K562 (cell line): ENCODE results near the gene HARS1. TPM values are rescaled to one million over a fixed set of nuclear protein-coding genes. Genes with fewer than 3 reads are reported as not detected.

Experiments used
- BMI1 ChIP-seq: fragments of 150-350 bp; IDR thresholded peaks from 2 replicates; pipeline ENCODE4 v1.6.1; 2014; ENCODE audit warnings: low read length
- CBFA2T3 ChIP-seq: fragments of 450-650 bp; IDR thresholded peaks from 2 replicates; pipeline ENCODE4 v1.6.1; 2017
- CSDE1 ChIP-seq, 2 experiments: fragments of 450-650 bp; IDR thresholded peaks; 2 replicates each; pipeline ENCODE4 v1.6.1; 2016; ENCODE audit warnings: mild to moderate bottlenecking in 1 of 2
- GTF2E2 ChIP-seq: fragments of 200-800 bp; sonication (Bioruptor generic); IDR thresholded peaks from 2 replicates; pipeline ENCODE4 v1.6.1; 2016; ENCODE audit warnings: missing genetic modification characterization, missing compliant biosample characterization
- MEIS2 ChIP-seq: fragments of 450-650 bp; IDR thresholded peaks from 2 replicates; pipeline ENCODE4 v1.6.1; 2014; ENCODE audit warnings: mild to moderate bottlenecking; ENCODE audit not compliant: partially characterized antibody
- NCOA4 ChIP-seq: fragments of 450-650 bp; IDR thresholded peaks from 2 replicates; pipeline ENCODE4 v1.6.1; 2018; ENCODE audit warnings: mild to moderate bottlenecking; ENCODE audit not compliant: partially characterized antibody
- NONO ChIP-seq, 2 experiments: fragments of 200-400 bp in 1 of 2; fragments of 450-650 bp in 1 of 2; formaldehyde crosslinking in 1 of 2; IDR thresholded peaks; 2 replicates each; pipeline ENCODE4 v1.6.1; 2017; ENCODE audit warnings: low read depth in 2 of 2, mild to moderate bottlenecking in 2 of 2, moderate library complexity in 2 of 2, low read length in 1 of 2
- NR4A1 ChIP-seq, 2 experiments: fragments of 250-450 bp in 1 of 2; fragments of 450-650 bp in 1 of 2; sonication (Bioruptor Pico) in 1 of 2; IDR thresholded peaks; 2 replicates each; pipeline versions ENCODE4 v1.4.0 to v1.6.1; 2016 to 2020; ENCODE audit warnings: mild to moderate bottlenecking in 2 of 2, missing compliant biosample characterization in 1 of 2, missing genetic modification characterization in 1 of 2, moderate library complexity in 1 of 2
- OTX1 ChIP-seq: fragments of 450-650 bp; formaldehyde crosslinking; IDR thresholded peaks from 2 replicates; pipeline ENCODE4 v1.4.0; 2022; ENCODE audit warnings: mild to moderate bottlenecking
- TRIM24 ChIP-seq, 2 experiments: fragments of 450-650 bp; IDR thresholded peaks; 2 replicates each; pipeline ENCODE4 v1.6.1; 2016
- WHSC1 ChIP-seq: IDR thresholded peaks from one replicate; pipeline ENCODE4 v1.6.1; 2012; ENCODE audit warnings: low read length, control low read depth, inconsistent platforms
- polyA plus RNA-seq, 8 experiments: library from polyadenylated mRNA; depleted of rRNA in 4 of 8; stranded (reverse) in 5 of 8; unstranded in 3 of 8; fragments of >200 nt; fragmentation: Nextera tagmentation in 2 of 8; fragmentation: Illumina TruSeq in 1 of 8; extraction: Ambion mirVana in 2 of 8; extraction: Trizol in 1 of 8; gene quantifications; 2 replicates each; pipeline versions ENCODE4 v1.2.1 to v1.2.3, GENCODE V29; 2011 to 2014; ENCODE audit warnings: inconsistent platforms in 1 of 8, missing spikeins in 1 of 8
- total RNA-seq, 7 experiments: library from RNA; depleted of rRNA in 6 of 7; stranded (reverse); fragments of >200 nt in 6 of 7; fragmentation: Illumina TruSeq in 2 of 7; extraction: Trizol in 2 of 7; gene quantifications; 2 replicates each; pipeline versions ENCODE4 v1.2.1 to v1.2.3, GENCODE V29; 2011 to 2021; ENCODE audit warnings: low replicate concordance in 1 of 7
- TF ChIP-seq, protein P1 (sequence below): fragments of 450-650 bp; IDR thresholded peaks from 2 replicates; pipeline ENCODE4 v1.6.1; 2016; ENCODE audit warnings: mild to moderate bottlenecking, moderate library complexity
- TF ChIP-seq, protein P2 (sequence below): fragments of 450-650 bp; formaldehyde crosslinking; IDR thresholded peaks from 2 replicates; pipeline ENCODE4 v1.4.0; 2022; ENCODE audit warnings: missing genetic modification characterization
- TF ChIP-seq, protein P3 (sequence below), 2 experiments: fragments of 450-650 bp in 1 of 2; sonication (generic) in 1 of 2; formaldehyde crosslinking; conservative IDR thresholded peaks; 2 replicates each; pipeline versions ENCODE4 v1.4.0 to v1.8.1; 2020 to 2022; ENCODE audit warnings: mild to moderate bottlenecking in 1 of 2, missing genetic modification reagents in 1 of 2

HARS1 gene
- total and polyA plus RNA-seq, 9 of the 15 experiments (the other 6 are each of a cell fraction or from before 2014, with no cell fraction given), result 13.5 to 88.5 (median 75.2) TPM

DNA sequence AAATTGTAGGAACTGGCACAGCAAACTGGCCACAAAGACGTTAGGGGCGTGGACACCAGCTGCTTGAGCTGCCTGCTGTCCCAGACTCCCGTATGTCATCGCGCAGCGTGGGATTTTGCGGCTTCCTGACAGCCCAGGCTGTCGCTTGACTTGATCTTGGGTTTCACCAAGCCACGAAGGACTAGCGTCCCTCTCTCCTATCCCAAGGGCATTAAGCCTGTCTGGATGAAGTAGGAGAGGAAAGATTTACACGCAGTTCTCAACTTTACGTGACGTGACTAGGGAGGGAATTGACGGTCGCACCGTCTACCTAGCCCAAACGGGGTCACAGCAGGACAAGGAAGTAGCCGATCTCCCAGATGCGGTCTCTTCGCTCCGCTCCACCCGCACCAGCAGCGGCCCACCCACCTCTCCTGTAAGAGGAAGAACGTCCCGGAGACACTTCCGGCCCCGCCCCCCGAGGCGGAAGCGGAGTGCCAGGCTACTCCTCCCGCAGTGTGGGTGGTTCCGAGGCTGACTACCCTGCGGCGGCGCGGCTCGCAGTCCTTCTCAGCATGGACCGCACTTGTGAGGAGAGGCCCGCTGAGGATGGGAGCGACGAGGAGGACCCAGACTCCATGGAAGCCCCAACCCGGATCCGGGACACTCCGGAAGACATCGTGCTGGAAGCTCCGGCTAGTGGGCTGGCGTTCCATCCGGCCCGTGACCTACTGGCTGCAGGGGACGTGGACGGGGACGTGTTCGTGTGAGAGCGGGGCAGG, 26.6 kb downstream of the HARS1 start, which contains the start of gene WDR55 (continued):
- TF ChIP-seq, protein P1, sequence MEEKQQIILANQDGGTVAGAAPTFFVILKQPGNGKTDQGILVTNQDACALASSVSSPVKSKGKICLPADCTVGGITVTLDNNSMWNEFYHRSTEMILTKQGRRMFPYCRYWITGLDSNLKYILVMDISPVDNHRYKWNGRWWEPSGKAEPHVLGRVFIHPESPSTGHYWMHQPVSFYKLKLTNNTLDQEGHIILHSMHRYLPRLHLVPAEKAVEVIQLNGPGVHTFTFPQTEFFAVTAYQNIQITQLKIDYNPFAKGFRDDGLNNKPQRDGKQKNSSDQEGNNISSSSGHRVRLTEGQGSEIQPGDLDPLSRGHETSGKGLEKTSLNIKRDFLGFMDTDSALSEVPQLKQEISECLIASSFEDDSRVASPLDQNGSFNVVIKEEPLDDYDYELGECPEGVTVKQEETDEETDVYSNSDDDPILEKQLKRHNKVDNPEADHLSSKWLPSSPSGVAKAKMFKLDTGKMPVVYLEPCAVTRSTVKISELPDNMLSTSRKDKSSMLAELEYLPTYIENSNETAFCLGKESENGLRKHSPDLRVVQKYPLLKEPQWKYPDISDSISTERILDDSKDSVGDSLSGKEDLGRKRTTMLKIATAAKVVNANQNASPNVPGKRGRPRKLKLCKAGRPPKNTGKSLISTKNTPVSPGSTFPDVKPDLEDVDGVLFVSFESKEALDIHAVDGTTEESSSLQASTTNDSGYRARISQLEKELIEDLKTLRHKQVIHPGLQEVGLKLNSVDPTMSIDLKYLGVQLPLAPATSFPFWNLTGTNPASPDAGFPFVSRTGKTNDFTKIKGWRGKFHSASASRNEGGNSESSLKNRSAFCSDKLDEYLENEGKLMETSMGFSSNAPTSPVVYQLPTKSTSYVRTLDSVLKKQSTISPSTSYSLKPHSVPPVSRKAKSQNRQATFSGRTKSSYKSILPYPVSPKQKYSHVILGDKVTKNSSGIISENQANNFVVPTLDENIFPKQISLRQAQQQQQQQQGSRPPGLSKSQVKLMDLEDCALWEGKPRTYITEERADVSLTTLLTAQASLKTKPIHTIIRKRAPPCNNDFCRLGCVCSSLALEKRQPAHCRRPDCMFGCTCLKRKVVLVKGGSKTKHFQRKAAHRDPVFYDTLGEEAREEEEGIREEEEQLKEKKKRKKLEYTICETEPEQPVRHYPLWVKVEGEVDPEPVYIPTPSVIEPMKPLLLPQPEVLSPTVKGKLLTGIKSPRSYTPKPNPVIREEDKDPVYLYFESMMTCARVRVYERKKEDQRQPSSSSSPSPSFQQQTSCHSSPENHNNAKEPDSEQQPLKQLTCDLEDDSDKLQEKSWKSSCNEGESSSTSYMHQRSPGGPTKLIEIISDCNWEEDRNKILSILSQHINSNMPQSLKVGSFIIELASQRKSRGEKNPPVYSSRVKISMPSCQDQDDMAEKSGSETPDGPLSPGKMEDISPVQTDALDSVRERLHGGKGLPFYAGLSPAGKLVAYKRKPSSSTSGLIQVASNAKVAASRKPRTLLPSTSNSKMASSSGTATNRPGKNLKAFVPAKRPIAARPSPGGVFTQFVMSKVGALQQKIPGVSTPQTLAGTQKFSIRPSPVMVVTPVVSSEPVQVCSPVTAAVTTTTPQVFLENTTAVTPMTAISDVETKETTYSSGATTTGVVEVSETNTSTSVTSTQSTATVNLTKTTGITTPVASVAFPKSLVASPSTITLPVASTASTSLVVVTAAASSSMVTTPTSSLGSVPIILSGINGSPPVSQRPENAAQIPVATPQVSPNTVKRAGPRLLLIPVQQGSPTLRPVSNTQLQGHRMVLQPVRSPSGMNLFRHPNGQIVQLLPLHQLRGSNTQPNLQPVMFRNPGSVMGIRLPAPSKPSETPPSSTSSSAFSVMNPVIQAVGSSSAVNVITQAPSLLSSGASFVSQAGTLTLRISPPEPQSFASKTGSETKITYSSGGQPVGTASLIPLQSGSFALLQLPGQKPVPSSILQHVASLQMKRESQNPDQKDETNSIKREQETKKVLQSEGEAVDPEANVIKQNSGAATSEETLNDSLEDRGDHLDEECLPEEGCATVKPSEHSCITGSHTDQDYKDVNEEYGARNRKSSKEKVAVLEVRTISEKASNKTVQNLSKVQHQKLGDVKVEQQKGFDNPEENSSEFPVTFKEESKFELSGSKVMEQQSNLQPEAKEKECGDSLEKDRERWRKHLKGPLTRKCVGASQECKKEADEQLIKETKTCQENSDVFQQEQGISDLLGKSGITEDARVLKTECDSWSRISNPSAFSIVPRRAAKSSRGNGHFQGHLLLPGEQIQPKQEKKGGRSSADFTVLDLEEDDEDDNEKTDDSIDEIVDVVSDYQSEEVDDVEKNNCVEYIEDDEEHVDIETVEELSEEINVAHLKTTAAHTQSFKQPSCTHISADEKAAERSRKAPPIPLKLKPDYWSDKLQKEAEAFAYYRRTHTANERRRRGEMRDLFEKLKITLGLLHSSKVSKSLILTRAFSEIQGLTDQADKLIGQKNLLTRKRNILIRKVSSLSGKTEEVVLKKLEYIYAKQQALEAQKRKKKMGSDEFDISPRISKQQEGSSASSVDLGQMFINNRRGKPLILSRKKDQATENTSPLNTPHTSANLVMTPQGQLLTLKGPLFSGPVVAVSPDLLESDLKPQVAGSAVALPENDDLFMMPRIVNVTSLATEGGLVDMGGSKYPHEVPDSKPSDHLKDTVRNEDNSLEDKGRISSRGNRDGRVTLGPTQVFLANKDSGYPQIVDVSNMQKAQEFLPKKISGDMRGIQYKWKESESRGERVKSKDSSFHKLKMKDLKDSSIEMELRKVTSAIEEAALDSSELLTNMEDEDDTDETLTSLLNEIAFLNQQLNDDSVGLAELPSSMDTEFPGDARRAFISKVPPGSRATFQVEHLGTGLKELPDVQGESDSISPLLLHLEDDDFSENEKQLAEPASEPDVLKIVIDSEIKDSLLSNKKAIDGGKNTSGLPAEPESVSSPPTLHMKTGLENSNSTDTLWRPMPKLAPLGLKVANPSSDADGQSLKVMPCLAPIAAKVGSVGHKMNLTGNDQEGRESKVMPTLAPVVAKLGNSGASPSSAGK, result 0 out of 2 replicates have a peak, but pooled peaks have one; percentile 23
- TF ChIP-seq, protein P2, sequence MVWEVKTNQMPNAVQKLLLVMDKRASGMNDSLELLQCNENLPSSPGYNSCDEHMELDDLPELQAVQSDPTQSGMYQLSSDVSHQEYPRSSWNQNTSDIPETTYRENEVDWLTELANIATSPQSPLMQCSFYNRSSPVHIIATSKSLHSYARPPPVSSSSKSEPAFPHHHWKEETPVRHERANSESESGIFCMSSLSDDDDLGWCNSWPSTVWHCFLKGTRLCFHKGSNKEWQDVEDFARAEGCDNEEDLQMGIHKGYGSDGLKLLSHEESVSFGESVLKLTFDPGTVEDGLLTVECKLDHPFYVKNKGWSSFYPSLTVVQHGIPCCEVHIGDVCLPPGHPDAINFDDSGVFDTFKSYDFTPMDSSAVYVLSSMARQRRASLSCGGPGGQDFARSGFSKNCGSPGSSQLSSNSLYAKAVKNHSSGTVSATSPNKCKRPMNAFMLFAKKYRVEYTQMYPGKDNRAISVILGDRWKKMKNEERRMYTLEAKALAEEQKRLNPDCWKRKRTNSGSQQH (CRISPR knock-in tag), result 0 out of 2 replicates have a peak, but pooled peaks have one; percentile 42
- no peak for TF ChIP-seq NCOA4
- TF ChIP-seq, protein P3, sequence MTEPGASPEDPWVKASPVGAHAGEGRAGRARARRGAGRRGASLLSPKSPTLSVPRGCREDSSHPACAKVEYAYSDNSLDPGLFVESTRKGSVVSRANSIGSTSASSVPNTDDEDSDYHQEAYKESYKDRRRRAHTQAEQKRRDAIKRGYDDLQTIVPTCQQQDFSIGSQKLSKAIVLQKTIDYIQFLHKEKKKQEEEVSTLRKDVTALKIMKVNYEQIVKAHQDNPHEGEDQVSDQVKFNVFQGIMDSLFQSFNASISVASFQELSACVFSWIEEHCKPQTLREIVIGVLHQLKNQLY (CRISPR knock-in tag; conservative IDR thresholded peaks at IDR 0.05), result no peak
- peak; percentile 25; the same call in 1 of the 2 replicates for TF ChIP-seq CBFA2T3
- peak in 1 of 2 experiments; percentile 75; a peak in 2 of 4 replicates for TF ChIP-seq TRIM24 (IDR thresholded peaks at IDR 0.05)
- no peak for TF ChIP-seq CSDE1 (IDR thresholded peaks at IDR 0.05)
- 0 out of 4 replicates have a peak, but pooled peaks of 1 of the 2 experiments have one; percentile 57 for TF ChIP-seq NONO (IDR thresholded peaks at IDR 0.05; ENCODE audit: low read depth in 2 of 2, low read length in 1 of 2)
- TF ChIP-seq WHSC1, result no peak
- TF ChIP-seq BMI1, result no peak
- no peak for TF ChIP-seq GTF2E2 (tag)
- no peak; the same call in 1 of the 2 replicates for TF ChIP-seq OTX1
- TF ChIP-seq MEIS2, result peak; percentile 84
- no peak for TF ChIP-seq NR4A1 (CRISPR knock-in tag; IDR thresholded peaks at IDR 0.05)
- no peak for TF ChIP-seq NR4A1 (tag; IDR thresholded peaks at IDR 0.05)
